OCI-LY7 (cell line): ENCODE measurements around the gene SBNO1.

Experiments
- EZH2phosphoT487 ChIP-seq: fragments of 200-600 bp; sonication (generic); IDR thresholded peaks from 2 replicates; pipeline ENCODE4 v1.6.1; 2018; ENCODE audit warnings: low read depth, borderline replicate concordance, mild to moderate bottlenecking, mixed run types, antibody characterized with exemption, low read length, moderate library complexity, mixed read lengths
- TF ChIP-seq, protein P1 (sequence below): fragments of 200-600 bp; sonication (generic); conservative IDR thresholded peaks from 2 replicates; pipeline ENCODE4 v1.5.1; 2014; ENCODE audit warnings: mild to moderate bottlenecking, antibody characterized with exemption, low read length, moderate library complexity, mixed read lengths

- TF ChIP-seq, protein P1, sequence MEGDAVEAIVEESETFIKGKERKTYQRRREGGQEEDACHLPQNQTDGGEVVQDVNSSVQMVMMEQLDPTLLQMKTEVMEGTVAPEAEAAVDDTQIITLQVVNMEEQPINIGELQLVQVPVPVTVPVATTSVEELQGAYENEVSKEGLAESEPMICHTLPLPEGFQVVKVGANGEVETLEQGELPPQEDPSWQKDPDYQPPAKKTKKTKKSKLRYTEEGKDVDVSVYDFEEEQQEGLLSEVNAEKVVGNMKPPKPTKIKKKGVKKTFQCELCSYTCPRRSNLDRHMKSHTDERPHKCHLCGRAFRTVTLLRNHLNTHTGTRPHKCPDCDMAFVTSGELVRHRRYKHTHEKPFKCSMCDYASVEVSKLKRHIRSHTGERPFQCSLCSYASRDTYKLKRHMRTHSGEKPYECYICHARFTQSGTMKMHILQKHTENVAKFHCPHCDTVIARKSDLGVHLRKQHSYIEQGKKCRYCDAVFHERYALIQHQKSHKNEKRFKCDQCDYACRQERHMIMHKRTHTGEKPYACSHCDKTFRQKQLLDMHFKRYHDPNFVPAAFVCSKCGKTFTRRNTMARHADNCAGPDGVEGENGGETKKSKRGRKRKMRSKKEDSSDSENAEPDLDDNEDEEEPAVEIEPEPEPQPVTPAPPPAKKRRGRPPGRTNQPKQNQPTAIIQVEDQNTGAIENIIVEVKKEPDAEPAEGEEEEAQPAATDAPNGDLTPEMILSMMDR: no peak
- no peak for TF ChIP-seq EZH2phosphoT487
Measured at GRCh38 chr12:123245678-123246077, 119.0 kb downstream of the SBNO1 start.
